ENCODE results near the gene NRXN2. TPM values are rescaled to one million over a fixed set of nuclear protein-coding genes. Genes with fewer than 3 reads are reported as not detected.

NRXN2 gene
- total RNA-seq, 1 experiment from 2014 or later = not detected

- H3K27me3 Mint-ChIP-seq (ENCODE audit: unreplicated experiment) = peaks cover 62% of the 10 kb centered on the region
- no peaks in the 10 kb centered on the region for H3K36me3 Mint-ChIP-seq (ENCODE audit: insufficient read depth, unreplicated experiment)
- H3K4me3 Mint-ChIP-seq (ENCODE audit: low read depth, unreplicated experiment) = no peak overlapping the region
- TF ChIP-seq CTCF (IDR thresholded peaks at IDR 0.05; ENCODE audit: unreplicated experiment) = no peak
- H3K4me1 Mint-ChIP-seq (ENCODE audit: low read depth, unreplicated experiment) = no peaks in the 10 kb centered on the region
- no peak overlapping the region for H3K27ac Mint-ChIP-seq (ENCODE audit: unreplicated experiment)
- CTCF ChIA-PET = no interaction called here
- intact Hi-C loops (cut with micrococcal nuclease; ENCODE audit: unreplicated experiment) = no loop called here
- no peak for DNase-seq
- no TSS peak for BruUV-seq (replicated peaks)
- H3K9me3 Mint-ChIP-seq (ENCODE audit: low read depth, unreplicated experiment) = no peaks in the 10 kb centered on the region
Measured at GRCh38 chr11:64619811-64620380, 103.1 kb downstream of the NRXN2 start.

GRCh38 chr11:64619196-64619595 is 103.8 kb downstream of the NRXN2 start:
- no peak overlapping the region for H3K4me3 Mint-ChIP-seq (ENCODE audit: low read depth, unreplicated experiment)
- no peaks in the 10 kb centered on the region for H3K4me1 Mint-ChIP-seq (ENCODE audit: low read depth, unreplicated experiment)
- no peak for DNase-seq
- TF ChIP-seq CTCF (IDR thresholded peaks at IDR 0.05; ENCODE audit: unreplicated experiment) = no peak
- no peaks in the 10 kb centered on the region for H3K9me3 Mint-ChIP-seq (ENCODE audit: low read depth, unreplicated experiment)
- no peak overlapping the region for H3K27ac Mint-ChIP-seq (ENCODE audit: unreplicated experiment)
- no TSS peak for BruUV-seq (replicated peaks)
- CTCF ChIA-PET = no interaction called here
- H3K27me3 Mint-ChIP-seq (ENCODE audit: unreplicated experiment) = peaks cover 62% of the 10 kb centered on the region
- intact Hi-C loops (cut with micrococcal nuclease; ENCODE audit: unreplicated experiment) = no loop called here
- no peaks in the 10 kb centered on the region for H3K36me3 Mint-ChIP-seq (ENCODE audit: insufficient read depth, unreplicated experiment)

- Mint-ChIP-seq H3K4me1 (ENCODE audit: low read depth, unreplicated experiment) (no peaks in the 10 kb centered on the region), H3K4me3 (ENCODE audit: low read depth, unreplicated experiment) (no peak overlapping the region), H3K27ac (ENCODE audit: unreplicated experiment) (no peak overlapping the region), H3K36me3 (ENCODE audit: insufficient read depth, unreplicated experiment) (no peaks in the 10 kb centered on the region), H3K27me3 (ENCODE audit: unreplicated experiment) (peaks cover 64% of the 10 kb centered on the region), H3K9me3 (ENCODE audit: low read depth, unreplicated experiment) (no peaks in the 10 kb centered on the region)
- DNase-seq = no peak
- intact Hi-C loops (cut with micrococcal nuclease; ENCODE audit: unreplicated experiment) = no loop called here
- no peak for TF ChIP-seq CTCF (IDR thresholded peaks at IDR 0.05; ENCODE audit: unreplicated experiment)
- no TSS peak for BruUV-seq (replicated peaks)
- CTCF ChIA-PET = no interaction called here
Measured at GRCh38 chr11:64616817-64617216, 106.2 kb downstream of the NRXN2 start.

- no peak overlapping the region for H3K27ac Mint-ChIP-seq (ENCODE audit: unreplicated experiment)
- DNase-seq = no peak
- no peaks in the 10 kb centered on the region for H3K9me3 Mint-ChIP-seq (ENCODE audit: low read depth, unreplicated experiment)
- H3K4me1 Mint-ChIP-seq (ENCODE audit: low read depth, unreplicated experiment) = no peaks in the 10 kb centered on the region
- no peak for TF ChIP-seq CTCF (IDR thresholded peaks at IDR 0.05; ENCODE audit: unreplicated experiment)
- no peaks in the 10 kb centered on the region for H3K36me3 Mint-ChIP-seq (ENCODE audit: insufficient read depth, unreplicated experiment)
- BruUV-seq (replicated peaks) = no TSS peak
- no peak overlapping the region for H3K4me3 Mint-ChIP-seq (ENCODE audit: low read depth, unreplicated experiment)
- CTCF ChIA-PET = no interaction called here
- intact Hi-C loops (cut with micrococcal nuclease; ENCODE audit: unreplicated experiment) = no loop called here
- peaks cover 73% of the 10 kb centered on the region for H3K27me3 Mint-ChIP-seq (ENCODE audit: unreplicated experiment)
Measured at GRCh38 chr11:64614917-64615316, 108.1 kb downstream of the NRXN2 start.

Data from Calu3 (cell line).